Cerebellar cortex (tissue), 1 donor: ENCODE data around the gene UBE3D.
"Not testable (repeated sequence)": the region's sequence is repeated elsewhere in the genome, so short reads cannot be mapped to it uniquely, and the experiment has no call there.

Experiments used
- DNase-seq: peaks from one replicate; pipeline ENCODE4 v3.0.0-alpha.2; 2015; ENCODE audit warnings: low spot score

Gene UBE3D

GRCh38 chr6:82978362-82978945, 87.2 kb downstream of the UBE3D start:
- DNase-seq: no peak

GRCh38 chr6:82976179-82976578, 89.5 kb downstream of the UBE3D start:
- DNase-seq: no peak

DNA sequence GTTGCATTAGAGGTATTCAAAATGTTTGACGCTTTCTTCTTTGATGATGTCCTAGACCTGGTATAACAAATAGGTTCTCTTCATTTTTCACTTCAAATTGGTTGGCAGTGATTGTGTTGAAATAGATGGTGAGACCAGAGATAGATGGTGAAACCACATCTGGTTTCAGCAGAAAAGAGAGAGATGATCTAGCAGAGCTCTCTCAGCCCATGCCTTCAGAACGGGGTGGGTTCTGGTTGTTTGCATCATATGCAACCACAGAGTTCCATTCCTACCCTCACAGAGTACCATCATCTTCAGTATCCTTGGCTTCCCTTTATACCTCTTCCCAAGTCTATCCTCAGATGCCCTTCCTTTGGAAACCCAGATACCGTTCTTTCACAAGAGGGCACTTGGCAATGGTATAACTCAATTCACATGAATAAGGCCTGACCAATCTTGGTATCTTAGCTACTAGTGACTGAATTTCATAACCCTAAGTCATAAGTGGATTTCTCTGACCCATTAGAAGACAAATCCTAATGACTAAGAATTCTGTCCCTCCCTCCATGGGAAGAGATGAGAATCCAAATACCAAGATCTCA, 93.7 kb downstream of the UBE3D start:
- DNase-seq: no peak

GRCh38 chr6:82970839-82971238, 94.8 kb downstream of the UBE3D start:
- DNase-seq: no peak

- no peak for DNase-seq
These were observed 96.9 kb downstream of the UBE3D start for GRCh38 chr6:82968708-82969107.

GRCh38 chr6:82963191-82963925, 102.3 kb downstream of the UBE3D start:
- no peak for DNase-seq

GRCh38 chr6:82959385-82959941, 106.2 kb downstream of the UBE3D start:
- DNase-seq: no peak

GRCh38 chr6:82958551-82958950, 107.1 kb downstream of the UBE3D start:
- no peak for DNase-seq

GRCh38 chr6:82957868-82958245, 107.8 kb downstream of the UBE3D start:
- DNase-seq: no peak

- no peak for DNase-seq
These were observed 108.3 kb downstream of the UBE3D start for GRCh38 chr6:82957171-82957867.

- DNase-seq: no peak
These were observed 109.8 kb downstream of the UBE3D start for GRCh38 chr6:82955841-82956240.

DNA sequence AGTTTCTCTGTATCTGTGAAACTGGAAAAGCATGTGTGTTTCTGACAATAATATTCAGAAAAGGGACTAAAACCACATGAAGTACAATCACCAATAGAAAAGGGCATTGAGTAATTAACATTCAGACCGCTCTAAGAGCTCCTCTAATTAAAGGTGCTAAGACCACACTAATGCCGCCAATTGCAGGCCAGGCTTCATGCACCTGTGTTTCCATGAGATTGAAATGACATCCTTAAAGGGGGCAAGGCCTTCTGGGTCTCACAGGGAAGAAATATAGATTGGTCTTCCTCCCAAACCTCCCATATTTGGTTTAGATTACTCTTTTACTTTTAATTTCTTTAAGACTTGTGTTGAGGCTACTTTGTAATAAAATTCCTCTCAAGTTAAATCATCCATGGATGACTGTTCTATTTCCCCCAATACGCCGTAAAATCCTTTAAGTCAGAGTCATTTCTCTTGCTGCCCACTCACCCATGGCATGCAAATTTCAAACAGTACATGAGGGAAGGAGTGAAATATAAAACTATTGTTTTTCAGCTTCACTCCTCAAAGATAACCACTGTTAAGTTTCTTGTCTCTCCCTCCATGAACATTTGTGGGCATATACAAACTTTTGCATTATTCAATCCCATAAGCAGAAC, 110.6 kb downstream of the UBE3D start:
- DNase-seq: no peak

GRCh38 chr6:82954356-82954755, 111.3 kb downstream of the UBE3D start:
- DNase-seq: no peak

GRCh38 chr6:82953871-82954270, 111.8 kb downstream of the UBE3D start:
- no peak for DNase-seq

- DNase-seq: no peak
These were observed 113.7 kb downstream of the UBE3D start for GRCh38 chr6:82951935-82952334.

DNA sequence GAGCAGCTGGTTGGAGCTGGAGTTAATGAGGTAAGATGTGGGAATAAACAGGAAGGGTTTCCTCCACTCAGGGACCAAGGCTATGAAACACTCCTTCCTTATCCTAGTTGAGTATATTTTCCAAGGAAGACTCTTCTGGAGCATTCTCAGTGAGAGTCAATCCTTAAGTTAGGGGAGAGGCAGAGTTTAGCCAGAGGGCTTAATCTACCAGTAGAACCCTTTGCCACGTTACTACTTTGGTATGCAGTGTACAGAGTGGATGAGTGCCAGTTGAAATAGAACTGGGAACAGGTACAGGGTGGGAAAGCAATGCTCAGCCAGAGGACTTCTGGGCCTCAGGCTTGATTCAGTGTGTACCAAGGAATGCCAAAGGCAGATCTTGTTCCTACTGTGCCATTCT, 114.3 kb downstream of the UBE3D start:
- no peak for DNase-seq

DNA sequence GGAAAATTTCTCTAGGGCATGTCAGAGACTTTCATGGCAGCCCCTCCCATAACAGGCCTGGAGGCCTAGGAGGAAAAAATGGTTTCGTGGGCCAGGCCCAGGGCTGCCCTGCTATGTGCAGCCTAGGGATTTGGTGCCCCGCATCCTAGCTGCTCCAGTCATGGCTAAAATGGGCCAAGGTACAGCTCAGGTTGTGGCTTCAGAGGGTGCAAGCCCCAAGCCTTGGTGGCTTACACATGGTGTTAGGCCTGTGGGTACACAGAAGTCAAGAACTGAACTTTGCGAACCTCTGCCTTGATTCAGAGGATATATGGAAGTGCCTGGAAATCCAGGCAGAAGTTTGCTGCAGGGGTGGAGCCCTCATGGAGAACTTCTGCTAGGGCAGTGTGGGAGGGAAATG, 134.7 kb downstream of the UBE3D start:
- not testable (repeated sequence) for DNase-seq

DNA sequence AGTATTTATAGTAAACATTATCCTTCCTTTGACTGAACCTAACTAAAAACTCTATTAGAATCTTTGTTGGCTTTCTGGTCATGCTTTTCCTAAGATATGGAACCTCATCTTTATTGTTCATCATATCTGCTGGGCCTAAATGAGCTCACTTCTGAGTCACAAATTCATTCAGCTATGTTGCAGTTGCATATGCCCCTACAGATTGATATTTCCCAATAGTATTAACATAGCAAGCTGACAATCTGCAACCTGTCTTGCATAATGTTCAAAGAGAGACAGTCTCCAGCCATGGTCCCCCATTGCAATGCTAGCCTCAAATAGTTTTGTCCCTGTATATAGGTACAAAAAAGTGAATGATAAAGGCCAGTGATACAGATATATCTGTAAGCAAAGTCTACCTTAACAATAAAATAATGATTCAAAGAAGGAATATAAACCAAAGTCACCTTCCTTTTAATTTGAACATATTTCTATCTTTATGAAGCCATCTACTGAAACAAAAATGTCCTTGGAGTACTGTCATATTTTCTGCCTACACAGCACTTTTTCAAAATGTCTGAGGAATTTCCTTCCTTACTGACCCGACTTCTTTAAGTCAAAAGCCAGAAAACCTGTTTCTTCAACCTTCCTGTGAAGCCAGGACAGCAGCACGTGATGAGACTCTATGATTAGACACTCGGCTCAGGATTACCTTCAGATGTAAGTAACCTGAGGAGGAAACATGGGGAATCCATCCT, 140.7 kb downstream of the UBE3D start:
- no peak for DNase-seq

GRCh38 chr6:82921258-82921657, 144.4 kb downstream of the UBE3D start:
- DNase-seq: no peak

DNA sequence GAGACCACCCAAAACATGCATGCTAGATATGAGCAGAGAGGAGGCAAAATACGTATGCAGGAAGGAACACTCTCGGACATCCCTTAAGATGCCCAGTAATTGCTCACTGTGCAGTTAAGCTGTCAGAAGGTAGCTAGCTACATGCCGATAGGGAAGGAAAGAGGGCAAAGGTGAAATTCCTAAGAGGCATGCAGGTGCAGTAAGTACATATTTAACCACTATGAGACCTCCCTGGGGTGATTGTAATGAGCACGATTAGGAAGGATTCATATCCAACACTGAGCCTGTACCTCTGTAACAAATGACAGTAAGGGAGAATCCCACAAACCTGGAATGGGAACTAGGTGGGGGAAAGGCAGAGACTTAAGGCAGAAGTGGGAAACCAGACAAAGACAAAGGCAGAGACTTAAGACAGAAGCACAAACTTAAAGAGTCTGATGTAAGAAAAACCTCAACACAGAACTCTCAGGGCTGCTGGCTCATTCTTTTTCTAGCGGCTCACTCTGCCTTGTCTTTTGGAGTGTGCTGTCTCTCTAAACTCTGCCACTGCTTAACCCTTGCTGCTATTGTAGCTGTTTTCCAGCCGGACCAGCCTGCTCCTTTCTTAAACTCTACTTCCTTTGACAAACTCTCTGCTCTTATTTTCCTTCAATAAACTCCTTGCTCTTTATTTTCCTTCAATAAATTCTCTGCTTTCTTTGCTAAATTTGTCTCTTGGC, 148.1 kb downstream of the UBE3D start:
- DNase-seq: no peak

GRCh38 chr6:82915666-82916065, 150.0 kb downstream of the UBE3D start:
- DNase-seq: no peak
